GM19463 (cell line): ENCODE results near the gene CFH.
A peak's percentile ranks its signal among the peaks of the same experiment; 100 is the strongest.
"Not testable (repeated sequence)": the region's sequence is repeated elsewhere in the genome, so short reads cannot be mapped to it uniquely, and the experiment has no call there.

Experiments
- ATAC-seq: cut with Tn5 transposase; IDR thresholded peaks from one replicate; pipeline ENCODE4 v1.9.1; 2021; ENCODE audit warnings: mild to moderate bottlenecking, moderate library complexity; ENCODE audit not compliant: unreplicated experiment

CFH gene

GRCh38 chr1:196651637-196652215 lies at the start of gene CFH:
CFH (plus strand) TSS chr1:196652043; CDS start chr1:196652118, 75 bp downstream.
- ATAC-seq, result no peak

GRCh38 chr1:196603651-196604050 lies 48.2 kb upstream of the CFH start:
- ATAC-seq, result no peak

- no peak for ATAC-seq
Observed at GRCh38 chr1:196607981-196608380, 43.9 kb upstream of the CFH start.

GRCh38 chr1:196608390-196609369 lies 43.2 kb upstream of the CFH start, which contains the start of gene KCNT2:
KCNT2 (minus strand) TSS chr1:196608440; CDS start chr1:196608309, 131 bp downstream.
- ATAC-seq, result peak; percentile 38

GRCh38 chr1:196609370-196609737 lies 42.5 kb upstream of the CFH start:
- ATAC-seq, result peak; percentile 9

GRCh38 chr1:196611873-196612272 lies 40.0 kb upstream of the CFH start:
- ATAC-seq, result no peak

- no peak for ATAC-seq
Observed at GRCh38 chr1:196619721-196620120, 32.1 kb upstream of the CFH start.

GRCh38 chr1:196623079-196623478 lies 28.8 kb upstream of the CFH start:
- ATAC-seq, result no peak

GRCh38 chr1:196628838-196629237 lies 23.0 kb upstream of the CFH start:
- no peak for ATAC-seq

GRCh38 chr1:196637606-196638005 lies 14.2 kb upstream of the CFH start:
- ATAC-seq, result no peak

GRCh38 chr1:196638466-196638865 lies 13.4 kb upstream of the CFH start:
- no peak for ATAC-seq

GRCh38 chr1:196639291-196639690 lies 12.6 kb upstream of the CFH start:
- ATAC-seq, result not testable (repeated sequence)

GRCh38 chr1:196640976-196641375 lies 10.9 kb upstream of the CFH start:
- ATAC-seq, result no peak

GRCh38 chr1:196649990-196650389 lies 1.9 kb upstream of the CFH start:
- no peak for ATAC-seq

- no peak for ATAC-seq
Observed at GRCh38 chr1:196650403-196650802, 1.4 kb upstream of the CFH start.

GRCh38 chr1:196651079-196651478 lies 764 bp upstream of the CFH start:
- ATAC-seq, result no peak

GRCh38 chr1:196654271-196654670 lies 2.4 kb downstream of the CFH start:
- ATAC-seq, result no peak

GRCh38 chr1:196655071-196655470 lies 3.2 kb downstream of the CFH start:
- no peak for ATAC-seq

- ATAC-seq, result no peak
Observed at GRCh38 chr1:196655494-196655893, 3.7 kb downstream of the CFH start.

- no peak for ATAC-seq
Observed at GRCh38 chr1:196659471-196659870, 7.6 kb downstream of the CFH start.

GRCh38 chr1:196660272-196660671 lies 8.4 kb downstream of the CFH start:
- ATAC-seq, result no peak

- peak; percentile 79 for ATAC-seq
Observed at GRCh38 chr1:196660852-196661251, 9.0 kb downstream of the CFH start.
